GM20431 (cell line): Measurements from ENCODE around the gene BCL2L15.
"Not testable (repeated sequence)": the region's sequence is repeated elsewhere in the genome, so short reads cannot be mapped to it uniquely, and the experiment has no call there.

Experiments
- in situ Hi-C: fragments of 300-500 bp; cut with MseI, MboI; formaldehyde crosslinking; loops from one replicate; pipeline ENCODE4 v1.15.0; 2020; ENCODE audit warnings: low sequenced_read_pairs; ENCODE audit not compliant: unreplicated experiment

Gene BCL2L15

DNA sequence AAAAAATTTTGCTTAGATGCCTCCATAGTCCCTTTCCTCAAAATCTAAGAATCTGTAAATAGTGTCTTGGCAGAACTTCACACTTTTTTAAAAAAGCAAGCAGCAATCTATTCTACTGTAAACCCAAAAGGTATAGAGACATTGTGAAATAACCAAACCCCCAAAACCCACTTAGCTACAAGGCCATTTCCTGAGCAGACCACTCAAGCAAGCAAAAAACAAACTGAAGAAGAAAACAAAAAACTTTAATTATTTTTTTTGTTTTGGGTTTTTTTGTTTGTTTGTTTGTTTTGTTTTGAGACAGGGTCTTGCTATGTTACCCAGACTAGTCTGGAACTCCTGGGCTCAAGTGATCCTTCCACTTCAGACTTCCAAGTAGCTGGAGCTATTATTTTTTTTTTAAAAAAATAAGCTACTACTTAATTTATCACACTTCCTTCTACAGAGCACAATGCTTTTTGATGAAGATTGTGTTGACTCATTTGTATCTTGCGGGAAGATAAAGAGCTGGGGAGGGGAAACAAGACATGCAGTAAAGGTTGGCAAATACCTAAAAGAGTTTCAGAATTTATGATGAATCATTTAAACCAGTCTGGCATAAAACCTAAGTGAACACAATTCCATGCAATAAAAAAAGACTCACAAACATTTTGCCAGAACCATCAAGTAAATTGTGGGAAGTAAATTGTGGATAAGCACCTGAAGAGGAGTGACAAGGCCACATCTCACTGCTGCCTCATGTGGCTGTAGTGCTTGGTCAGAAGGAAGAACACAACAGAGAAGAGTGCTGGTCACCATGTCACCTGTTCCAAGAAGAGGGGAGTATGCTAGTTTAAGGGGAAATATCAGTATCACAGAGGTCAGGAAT, 13.1 kb downstream of the BCL2L15 start:
- in situ Hi-C loops: no loop called here

DNA sequence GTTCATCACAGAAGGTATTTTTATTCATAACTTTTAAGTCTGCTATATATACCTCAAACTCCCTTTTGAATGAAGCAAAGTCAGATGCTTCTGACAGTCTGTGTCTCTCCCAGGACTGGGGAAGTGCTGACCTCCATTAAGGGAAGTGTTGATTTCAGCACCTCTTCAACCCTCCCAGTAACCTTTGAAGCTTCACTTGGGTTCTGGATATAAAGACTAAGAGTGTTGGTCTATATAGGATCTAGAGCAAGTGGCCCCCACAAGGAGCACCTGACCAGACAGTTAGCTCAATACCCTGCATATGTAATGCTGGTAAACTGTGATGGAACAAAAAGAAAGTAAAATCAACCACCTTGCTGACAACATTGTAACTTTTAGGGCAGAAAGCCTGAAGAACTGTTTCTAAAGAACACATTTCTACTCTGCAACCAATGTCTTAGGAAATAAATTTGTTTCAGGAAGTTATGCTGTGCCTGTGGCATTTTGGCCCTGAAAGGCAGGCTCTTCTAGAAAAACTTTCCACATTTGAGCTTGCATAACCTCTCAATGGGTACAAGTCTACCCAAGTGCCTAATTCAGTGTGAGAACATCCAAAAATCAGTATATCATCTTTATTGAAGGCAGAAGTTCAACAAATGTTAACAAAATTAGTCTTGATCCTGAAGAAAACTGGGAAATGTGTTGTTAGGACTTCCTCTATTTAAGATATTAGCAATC, 15.0 kb downstream of the BCL2L15 start:
- in situ Hi-C loops: no loop called here

DNA sequence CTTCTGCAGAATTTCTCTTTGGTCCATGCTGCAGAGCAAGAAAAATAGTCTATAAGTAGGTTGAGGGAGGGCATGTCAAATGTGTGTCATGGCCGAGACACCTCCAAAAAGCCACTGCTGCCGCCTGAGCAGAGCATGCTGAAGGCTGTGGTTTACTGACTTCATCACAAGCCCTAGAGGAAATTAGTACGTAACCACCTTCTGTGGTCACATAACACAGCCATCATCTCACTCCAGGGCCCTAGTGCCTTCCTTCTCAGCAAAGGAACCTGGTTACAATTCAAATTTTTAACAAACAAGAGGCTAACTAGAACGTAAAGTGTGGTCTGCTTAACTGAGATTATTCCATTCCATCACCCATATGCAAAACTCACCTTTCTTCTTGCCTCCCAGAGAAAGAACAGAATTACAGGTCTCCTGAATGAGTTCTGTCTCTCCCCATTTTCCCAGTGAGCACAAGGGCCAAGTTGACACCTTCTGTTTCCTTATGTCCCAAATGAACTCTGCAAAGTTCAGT, 15.7 kb downstream of the BCL2L15 start, which contains the start of gene PTPN22:
PTPN22 (minus strand) TSS at position 116 of the 517 bp plus-strand sequence.
- in situ Hi-C loops: no loop called here

DNA sequence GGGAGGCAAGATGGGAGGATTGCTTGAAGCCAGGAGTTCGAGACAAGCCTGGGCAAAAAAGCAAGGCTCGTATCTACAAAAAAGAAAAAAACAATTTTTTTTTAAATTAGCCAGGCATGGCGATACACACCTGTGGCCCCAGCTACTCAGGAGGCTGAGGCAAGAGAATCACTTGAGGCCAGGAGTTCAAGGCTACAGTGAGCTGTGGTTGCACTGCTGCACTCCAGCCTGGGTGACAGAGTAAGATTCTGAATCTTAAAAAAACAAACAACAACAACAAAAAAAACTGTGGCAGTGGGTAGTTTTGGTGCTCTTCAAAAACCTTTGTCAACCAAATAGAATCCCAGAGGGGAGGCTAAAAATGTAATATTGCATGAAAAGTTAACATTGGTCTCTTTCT, 16.6 kb downstream of the BCL2L15 start:
- in situ Hi-C loops: no loop called here

DNA sequence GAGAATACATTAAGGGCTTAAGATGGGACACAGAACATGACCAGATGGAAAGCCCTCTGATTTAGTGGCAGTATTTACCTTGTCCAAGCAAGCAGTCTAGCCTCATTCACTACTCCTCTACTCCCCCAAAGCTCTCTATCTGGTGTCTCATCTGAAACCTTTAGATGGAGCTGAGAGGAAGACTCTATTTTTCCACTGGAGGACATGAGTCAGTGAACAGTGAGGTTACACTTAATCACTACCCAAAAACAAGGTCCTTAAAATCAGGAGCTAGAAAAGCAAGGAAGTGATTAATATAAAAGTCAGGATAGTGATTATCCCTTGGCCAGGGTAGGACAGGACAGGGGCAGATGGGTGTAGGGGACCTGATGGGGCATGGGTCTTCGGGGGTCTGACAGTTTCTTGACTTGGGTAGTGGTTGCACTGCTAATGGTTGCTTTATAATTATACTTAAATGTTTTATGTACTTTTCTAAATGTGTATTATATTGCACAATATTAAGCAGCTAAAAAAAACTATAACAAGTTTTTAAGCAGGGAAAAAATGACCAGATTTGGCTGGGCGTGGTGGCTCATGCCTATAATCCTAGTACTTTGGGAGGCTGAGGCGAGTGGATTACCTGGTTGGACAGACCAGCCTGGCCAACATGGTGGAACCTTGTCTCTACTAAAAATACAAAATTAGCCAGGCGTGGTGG, 18.8 kb downstream of the BCL2L15 start:
- in situ Hi-C loops: no loop called here

DNA sequence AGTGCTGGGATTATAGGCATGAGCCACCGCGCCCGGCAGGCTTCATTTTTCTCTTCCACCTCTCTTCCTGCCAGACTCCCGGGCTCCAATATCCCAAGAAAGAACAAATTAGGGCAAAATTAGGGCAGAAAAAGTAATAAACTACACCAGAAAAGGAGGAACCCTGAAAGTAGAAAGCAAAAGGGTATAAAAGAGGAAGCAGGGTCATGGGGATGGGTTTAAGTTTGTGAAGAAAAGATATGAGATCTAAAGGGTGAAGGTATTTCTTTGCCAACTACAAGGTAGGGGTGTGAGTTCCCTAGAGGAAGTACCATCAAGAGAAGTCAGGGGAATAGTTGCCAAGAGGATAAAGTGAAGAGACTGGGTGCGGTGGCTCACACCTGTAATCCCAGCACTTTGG, 25.7 kb downstream of the BCL2L15 start:
- in situ Hi-C loops: no loop called here

DNA sequence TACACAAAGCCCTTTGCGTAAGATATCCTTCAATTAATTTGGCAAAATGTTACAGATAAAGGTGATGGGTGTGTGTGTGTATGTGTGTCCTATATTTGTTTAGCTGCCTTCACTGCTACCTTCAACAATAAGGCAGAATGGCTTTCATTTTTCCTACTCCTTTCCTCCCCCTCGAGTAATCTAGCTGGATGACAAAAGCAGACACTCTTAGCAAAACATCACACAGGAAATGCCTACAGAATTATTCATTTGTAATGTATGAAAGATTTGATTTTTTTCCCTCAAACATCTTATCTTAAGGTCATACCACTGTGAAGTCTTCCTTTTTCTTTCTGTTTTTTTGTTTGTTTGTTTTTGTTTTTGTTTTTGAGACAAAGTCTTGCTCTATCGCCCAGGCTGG, 26.5 kb downstream of the BCL2L15 start:
- in situ Hi-C loops: no loop called here

DNA sequence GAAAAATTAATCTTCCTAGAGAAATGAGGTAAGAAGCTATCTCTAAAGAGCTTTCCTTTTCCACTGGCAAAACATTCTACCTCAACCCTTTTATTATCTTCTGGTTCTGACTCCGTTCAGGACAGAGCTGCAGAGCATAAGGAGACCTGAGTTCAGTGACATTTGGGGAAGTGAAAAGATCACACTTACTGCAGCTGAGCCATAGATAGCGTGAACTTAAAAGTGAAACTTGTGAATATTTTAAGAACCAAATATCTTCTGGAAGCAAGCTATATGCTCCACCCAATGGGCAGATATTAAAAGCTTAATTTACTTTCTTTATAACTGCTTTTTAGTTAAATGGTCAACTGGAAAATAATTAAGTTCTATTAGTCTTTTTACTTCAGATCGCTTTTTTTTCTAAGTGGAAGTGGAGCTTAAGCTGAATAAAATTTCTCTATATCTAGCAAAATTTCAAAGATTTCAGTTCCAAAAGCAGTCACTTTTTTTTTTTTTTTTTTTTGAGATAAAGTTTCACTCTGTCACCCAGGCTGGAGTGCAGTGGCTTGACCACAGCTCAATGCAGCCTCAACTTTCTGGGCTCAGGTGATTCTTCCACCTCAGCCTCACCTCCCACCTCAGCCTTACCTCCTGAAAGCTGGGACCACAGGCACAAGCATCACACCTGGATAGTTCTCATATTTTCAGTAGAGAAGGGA, 27.8 kb downstream of the BCL2L15 start:
- in situ Hi-C loops: no loop called here

DNA sequence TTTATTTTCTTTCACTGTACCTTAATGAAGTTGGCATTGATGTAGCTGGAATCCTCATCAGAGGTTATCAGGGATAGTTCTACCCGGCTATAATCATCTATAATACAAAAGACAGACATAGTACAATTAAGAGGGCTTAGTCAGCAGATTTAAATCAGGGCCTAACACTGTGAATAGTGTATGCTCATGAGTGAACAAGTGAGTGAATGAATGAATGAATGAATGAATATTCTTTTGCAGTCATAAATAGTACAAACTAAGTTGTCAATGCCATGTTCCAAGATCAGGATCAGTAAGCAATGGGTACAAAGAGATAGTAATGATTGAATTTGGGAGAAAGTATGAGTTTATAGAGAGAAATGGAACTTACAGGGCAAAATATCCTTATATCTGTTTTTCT, 28.4 kb downstream of the BCL2L15 start:
- in situ Hi-C loops: no loop called here

DNA sequence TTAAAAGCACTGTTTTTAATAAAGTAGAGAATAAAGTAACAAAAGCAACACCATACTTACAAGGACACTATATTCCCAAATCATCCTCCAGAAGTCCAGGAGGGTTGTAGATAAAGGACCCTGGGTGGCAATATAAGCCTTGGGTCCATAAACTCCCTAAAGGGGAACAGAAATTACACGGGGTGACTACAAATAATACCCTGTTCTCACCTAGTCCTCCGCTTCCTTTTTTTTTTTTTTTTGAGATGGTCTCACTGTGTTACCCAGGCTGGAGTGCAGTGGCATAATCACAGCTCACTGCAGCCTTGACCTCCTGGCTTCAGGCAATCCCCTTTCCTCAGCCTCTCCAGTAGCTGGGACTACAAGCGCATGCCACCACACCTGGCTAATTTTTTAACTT, 29.0 kb downstream of the BCL2L15 start:
- in situ Hi-C loops: no loop called here

DNA sequence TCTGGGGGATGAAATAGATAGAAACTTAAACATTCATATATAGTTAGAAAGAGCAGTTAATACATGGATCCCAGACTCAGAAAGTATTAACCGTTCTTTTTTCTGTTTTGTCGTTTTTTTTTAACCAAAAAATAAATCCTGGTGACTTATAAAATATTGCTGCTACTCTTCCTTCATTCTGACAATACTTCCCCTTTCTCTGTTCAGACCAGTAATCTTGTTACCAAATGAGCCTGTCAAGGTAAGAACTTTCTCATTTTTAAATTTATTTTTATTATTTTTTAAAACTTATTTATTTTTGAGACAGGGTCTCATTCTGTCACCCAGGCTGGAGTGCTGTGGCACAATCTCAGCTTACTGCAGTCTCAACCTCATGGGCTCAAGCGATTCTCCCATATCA, 29.6 kb downstream of the BCL2L15 start:
- in situ Hi-C loops: no loop called here

DNA sequence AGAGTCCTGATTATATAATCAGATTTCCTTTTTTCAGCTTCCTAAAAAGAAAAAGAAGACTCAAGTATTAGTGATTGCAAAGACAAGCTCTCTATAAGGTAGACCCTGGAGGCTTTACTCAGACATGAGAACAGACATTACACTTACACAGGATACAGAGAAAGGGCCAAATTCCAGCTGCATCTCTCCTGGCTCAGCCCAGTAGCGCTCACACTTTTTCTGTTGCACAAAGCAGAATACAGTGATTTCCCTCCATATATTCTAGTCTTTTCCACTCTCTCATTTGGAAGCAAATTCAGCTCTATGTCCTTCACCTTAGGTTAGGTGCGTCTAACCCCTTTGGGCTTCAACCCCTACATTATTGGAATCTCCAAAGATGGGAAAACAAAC, 31.0 kb downstream of the BCL2L15 start:
- in situ Hi-C loops: no loop called here

DNA sequence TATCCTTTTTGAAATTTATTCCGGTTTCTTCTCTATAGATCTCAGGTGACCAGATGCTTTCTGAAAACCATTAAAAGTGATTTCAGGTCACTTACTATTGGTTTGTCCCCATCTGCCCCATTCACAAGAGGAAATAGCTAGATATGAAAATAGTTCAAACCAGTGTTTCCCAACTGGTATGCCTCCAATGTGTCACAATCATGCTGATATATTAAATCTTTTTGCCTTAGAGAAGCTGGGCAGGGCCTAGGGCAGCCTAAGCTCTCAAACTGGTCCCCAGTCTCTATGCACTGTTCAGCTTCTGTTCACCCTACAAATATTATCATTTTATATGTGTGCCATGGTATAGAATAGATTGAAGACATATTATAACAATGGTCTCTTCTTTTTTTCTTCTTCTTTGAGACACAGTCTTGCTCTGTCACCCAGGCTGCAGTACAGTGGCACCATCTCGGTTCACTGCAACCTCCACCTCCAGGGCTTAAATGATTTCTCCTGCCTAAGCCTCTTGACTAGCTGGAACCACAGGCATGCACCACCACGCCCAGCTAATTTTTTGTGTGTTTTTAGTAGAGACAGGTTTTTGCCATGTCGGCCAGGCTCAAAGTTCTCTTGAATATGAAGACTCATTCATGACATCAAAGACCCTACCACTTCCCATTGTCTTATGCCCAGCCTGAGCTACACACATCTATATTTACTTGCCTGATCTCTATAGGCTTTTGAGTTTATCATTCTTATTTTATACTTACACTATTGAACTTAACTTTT, 31.6 kb downstream of the BCL2L15 start:
- in situ Hi-C loops: no loop called here

DNA sequence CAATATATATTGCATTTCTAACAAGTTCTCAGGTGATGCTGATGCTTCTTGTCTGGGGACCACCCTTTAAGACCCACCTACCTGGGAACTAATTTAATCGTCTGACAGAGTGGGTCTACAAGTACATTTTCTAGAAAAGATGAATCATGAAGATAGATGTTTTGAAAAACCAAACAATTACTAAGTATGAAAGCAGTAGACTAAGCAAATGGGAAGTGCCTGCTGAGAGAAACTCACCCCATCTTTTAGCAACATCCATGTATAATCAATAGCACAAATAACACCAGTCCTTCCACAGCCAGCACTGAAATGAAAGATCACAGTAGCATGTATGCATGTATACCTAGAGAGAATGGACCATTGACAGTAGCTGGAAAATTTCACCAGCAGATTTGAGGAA, 33.1 kb downstream of the BCL2L15 start:
- in situ Hi-C loops: no loop called here

DNA sequence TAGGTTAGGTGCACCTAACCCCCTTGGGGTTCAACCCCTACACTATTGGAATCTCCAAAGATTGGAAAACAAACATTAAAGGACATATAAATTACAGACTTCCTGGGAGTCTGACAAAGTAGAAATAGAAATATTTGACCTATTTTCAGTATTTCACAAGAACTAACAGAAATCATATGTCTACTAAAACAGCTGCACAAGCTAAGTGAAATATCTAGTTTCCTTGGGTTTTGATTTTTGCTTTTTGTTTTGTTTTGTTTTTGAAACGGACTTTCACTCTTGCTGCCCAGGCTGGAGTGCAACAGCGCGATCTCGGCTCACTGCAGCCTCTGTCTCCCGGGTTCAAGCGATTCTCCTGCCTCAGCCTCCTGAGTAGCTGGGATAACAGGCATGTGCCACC, 34.7 kb downstream of the BCL2L15 start:
- in situ Hi-C loops: not testable (repeated sequence)

DNA sequence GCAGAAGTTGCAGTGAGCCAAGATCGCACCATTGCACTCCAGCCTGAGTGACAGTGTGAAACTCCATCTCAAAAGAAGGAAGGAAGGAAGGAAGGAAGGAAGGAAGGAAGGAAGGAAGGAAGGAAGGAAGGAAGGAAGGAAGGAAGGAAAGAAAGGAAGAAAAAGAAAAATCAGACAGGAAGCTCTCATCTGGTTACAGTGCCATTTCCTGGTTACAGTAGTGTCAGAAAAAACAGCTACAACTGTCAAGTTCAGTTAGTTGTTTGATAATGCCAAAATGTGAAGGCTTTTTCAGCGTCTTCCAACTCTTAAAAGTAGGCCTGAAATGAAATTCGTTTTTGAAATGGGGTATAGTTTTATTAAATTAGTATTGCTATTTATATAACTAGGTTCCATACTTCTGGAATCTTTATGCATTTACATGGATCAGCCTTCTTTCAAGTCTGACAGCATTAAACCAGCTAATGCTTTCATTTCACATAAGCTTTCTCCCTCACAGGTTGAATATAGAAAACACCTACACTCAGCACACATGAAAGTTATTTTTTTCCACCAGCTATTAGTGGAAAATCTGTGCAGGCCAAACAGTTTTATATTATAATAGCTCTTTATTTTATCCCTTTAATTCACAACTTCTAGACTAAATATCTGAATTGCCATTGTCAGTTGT, 37.1 kb downstream of the BCL2L15 start:
- in situ Hi-C loops: no loop called here

DNA sequence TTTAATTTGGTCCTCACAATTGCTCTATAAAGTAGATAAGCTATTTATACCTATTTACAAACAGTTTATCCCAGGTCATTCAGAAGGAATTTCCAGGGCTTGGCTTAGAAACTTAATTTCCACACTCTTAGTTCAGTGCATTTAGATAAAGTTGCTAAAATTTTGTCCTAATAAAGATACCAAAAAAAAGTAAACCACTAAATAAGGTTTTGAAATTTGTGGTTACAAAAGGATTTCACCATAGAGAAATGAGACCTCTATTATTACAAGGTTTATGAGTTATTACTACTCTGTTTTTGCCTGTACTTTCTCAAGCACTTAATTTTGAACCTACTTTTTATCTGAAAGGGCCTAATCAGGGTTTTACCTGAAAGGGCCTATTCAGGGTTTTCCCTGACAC, 38.3 kb downstream of the BCL2L15 start:
- in situ Hi-C loops: no loop called here

DNA sequence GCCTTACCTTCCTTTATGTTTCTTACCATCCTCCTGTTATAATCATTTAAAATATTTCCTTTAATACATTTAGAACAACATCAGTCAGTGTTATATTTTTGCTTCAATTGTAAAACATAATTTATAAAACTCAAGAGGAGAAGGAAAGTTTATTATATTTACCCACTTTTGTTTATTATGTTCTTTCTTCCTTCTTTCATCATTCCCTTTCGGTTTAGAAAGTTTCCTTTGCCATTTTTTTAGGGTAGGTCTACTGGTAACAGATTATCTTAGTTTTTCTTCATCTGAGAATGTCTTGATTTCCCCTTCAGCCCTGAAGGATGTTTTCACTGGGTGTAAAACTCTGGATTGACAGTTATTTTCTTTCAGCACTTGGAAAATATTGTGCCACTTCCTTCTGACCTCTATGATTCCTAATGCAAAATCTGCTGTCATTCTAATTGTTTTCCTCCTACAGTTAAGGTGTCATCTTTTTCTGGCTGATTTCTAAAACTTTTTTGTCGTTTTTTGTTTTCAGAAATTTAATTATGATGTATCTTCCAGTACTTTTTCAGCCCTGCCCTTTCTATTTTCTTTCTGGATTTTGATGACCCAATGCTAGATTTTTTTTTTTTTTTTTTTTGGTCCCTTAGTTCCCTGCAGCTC, 40.9 kb downstream of the BCL2L15 start:
- in situ Hi-C loops: no loop called here
